IPS-15b (cell line): ENCODE measurements around the gene ABHD6.

Experiments
- H3K27me3 ChIP-seq: one replicate; pipeline ENCODE4 v1.6.1; 2013; ENCODE audit warnings: low read length; ENCODE audit not compliant: control insufficient read depth, insufficient read depth
- H3K36me3 ChIP-seq: one replicate; pipeline ENCODE4 v1.6.1; 2013; ENCODE audit warnings: low read length; ENCODE audit not compliant: control insufficient read depth, insufficient read depth
- H3K4me1 ChIP-seq: one replicate; pipeline ENCODE4 v1.6.1; 2013; ENCODE audit warnings: mild to moderate bottlenecking, low read length; ENCODE audit not compliant: control insufficient read depth, insufficient read depth
- H3K4me3 ChIP-seq: one replicate; pipeline ENCODE4 v1.5.1; 2013; ENCODE audit warnings: low read depth, low read length
- H3K9ac ChIP-seq: one replicate; pipeline ENCODE4 v1.6.1; 2013; ENCODE audit warnings: low read depth, mild to moderate bottlenecking, low read length
- H3K9me3 ChIP-seq: one replicate; pipeline ENCODE4 v1.6.1; 2013; ENCODE audit warnings: mild to moderate bottlenecking, low read length; ENCODE audit not compliant: control insufficient read depth, insufficient read depth

ABHD6 gene

GRCh38 chr3:58237238-58237940 lies at the start of gene ABHD6:
TSS of gene ABHD6 (plus strand) at chr3:58237792. CDS start at chr3:58256587, 18,795 bp downstream.
- peaks cover 42% of the 10 kb centered on the region for H3K27me3 ChIP-seq

GRCh38 chr3:58188173-58188564 lies 49.4 kb upstream of the ABHD6 start:
- Histone ChIP-seq H3K27me3 (no peaks in the 10 kb centered on the region), H3K9me3 (no peaks in the 10 kb centered on the region), H3K4me1 (peaks cover 6% of the 10 kb centered on the region), H3K9ac (no peak overlapping the region), H3K36me3 (no peaks in the 10 kb centered on the region), H3K4me3 (no peak overlapping the region)

More at GRCh38 chr3:58237238-58237940, at the start of gene ABHD6:
- peak within 1 kb of the TSS; percentile 54 for H3K9ac ChIP-seq
- H3K36me3 ChIP-seq: no peaks in the 10 kb centered on the region
- H3K4me3 ChIP-seq: peak within 1 kb of the TSS; percentile 88
- no peaks in the 10 kb centered on the region for H3K9me3 ChIP-seq
- H3K4me1 ChIP-seq: no peaks in the 10 kb centered on the region

GRCh38 chr3:58188921-58189451 lies 48.6 kb upstream of the ABHD6 start:
- H3K9ac ChIP-seq: no peak overlapping the region

GRCh38 chr3:58189691-58190090 lies 47.9 kb upstream of the ABHD6 start:
- Histone ChIP-seq H3K36me3 (no peaks in the 10 kb centered on the region), H3K9ac (no peak overlapping the region), H3K4me3 (no peak overlapping the region), H3K9me3 (no peaks in the 10 kb centered on the region), H3K27me3 (no peaks in the 10 kb centered on the region), H3K4me1 (peaks cover 6% of the 10 kb centered on the region)

More at GRCh38 chr3:58188921-58189451, 48.6 kb upstream of the ABHD6 start:
- Histone ChIP-seq H3K4me3 (no peak overlapping the region), H3K4me1 (peaks cover 6% of the 10 kb centered on the region), H3K36me3 (no peaks in the 10 kb centered on the region), H3K27me3 (no peaks in the 10 kb centered on the region), H3K9me3 (no peaks in the 10 kb centered on the region)

GRCh38 chr3:58190291-58190690 lies 47.3 kb upstream of the ABHD6 start:
- Histone ChIP-seq H3K4me3 (no peak overlapping the region), H3K36me3 (no peaks in the 10 kb centered on the region), H3K27me3 (no peaks in the 10 kb centered on the region), H3K9me3 (no peaks in the 10 kb centered on the region), H3K4me1 (peaks cover 6% of the 10 kb centered on the region), H3K9ac (no peak overlapping the region)

GRCh38 chr3:58190882-58191281 lies 46.7 kb upstream of the ABHD6 start:
- H3K4me3 ChIP-seq: no peak overlapping the region
- H3K27me3 ChIP-seq: no peaks in the 10 kb centered on the region
- H3K9ac ChIP-seq: no peak overlapping the region
- no peaks in the 10 kb centered on the region for H3K36me3 ChIP-seq
- H3K9me3 ChIP-seq: no peaks in the 10 kb centered on the region
- peaks cover 6% of the 10 kb centered on the region for H3K4me1 ChIP-seq

- H3K36me3 ChIP-seq: no peaks in the 10 kb centered on the region
- no peaks in the 10 kb centered on the region for H3K9me3 ChIP-seq
- H3K4me3 ChIP-seq: no peak overlapping the region
Measured at GRCh38 chr3:58191361-58191991, 46.1 kb upstream of the ABHD6 start.

GRCh38 chr3:58192069-58192468 lies 45.5 kb upstream of the ABHD6 start:
- no peak overlapping the region for H3K4me3 ChIP-seq

More at GRCh38 chr3:58191361-58191991, 46.1 kb upstream of the ABHD6 start:
- Histone ChIP-seq H3K4me1 (peaks cover 6% of the 10 kb centered on the region), H3K9ac (no peak overlapping the region), H3K27me3 (no peaks in the 10 kb centered on the region)

GRCh38 chr3:58193682-58194407 lies 43.7 kb upstream of the ABHD6 start:
- Histone ChIP-seq H3K27me3 (no peaks in the 10 kb centered on the region), H3K9me3 (no peaks in the 10 kb centered on the region), H3K36me3 (no peaks in the 10 kb centered on the region), H3K4me1 (peaks cover under 1% of the 10 kb centered on the region), H3K9ac (no peak overlapping the region), H3K4me3 (no peak overlapping the region)

More at GRCh38 chr3:58192069-58192468, 45.5 kb upstream of the ABHD6 start:
- H3K36me3 ChIP-seq: no peaks in the 10 kb centered on the region
- H3K9ac ChIP-seq: no peak overlapping the region
- H3K27me3 ChIP-seq: no peaks in the 10 kb centered on the region
- H3K9me3 ChIP-seq: no peaks in the 10 kb centered on the region
- H3K4me1 ChIP-seq: peaks cover 6% of the 10 kb centered on the region

GRCh38 chr3:58197588-58197987 lies 40.0 kb upstream of the ABHD6 start:
- H3K9me3 ChIP-seq: no peaks in the 10 kb centered on the region
- no peak overlapping the region for H3K4me3 ChIP-seq
- no peak overlapping the region for H3K9ac ChIP-seq
- H3K27me3 ChIP-seq: no peaks in the 10 kb centered on the region
- no peaks in the 10 kb centered on the region for H3K36me3 ChIP-seq
- no peaks in the 10 kb centered on the region for H3K4me1 ChIP-seq

GRCh38 chr3:58198362-58198761 lies 39.2 kb upstream of the ABHD6 start:
- no peak overlapping the region for H3K9ac ChIP-seq
- no peaks in the 10 kb centered on the region for H3K4me1 ChIP-seq
- no peaks in the 10 kb centered on the region for H3K27me3 ChIP-seq
- no peak overlapping the region for H3K4me3 ChIP-seq
- no peaks in the 10 kb centered on the region for H3K9me3 ChIP-seq
- no peaks in the 10 kb centered on the region for H3K36me3 ChIP-seq
